H1 (cell line): ENCODE measurements around the gene APBA2. TPM values are rescaled to one million over a fixed set of nuclear protein-coding genes. Genes with fewer than 3 reads are reported as not detected.

Experiments used
- CTCF ChIA-PET: fragments of 300-600 bp; sonication (Branson Sonifier 250); formaldehyde crosslinking; loops from one replicate; lab custom pipeline; 2021; ENCODE audit not compliant: partially characterized antibody; lab: Charles Lee
- POLR2A ChIA-PET: fragments of 300-600 bp; sonication (Branson Sonifier 250); formaldehyde crosslinking; loops from one replicate; lab custom pipeline; 2021; ENCODE audit warnings: inconsistent platforms; ENCODE audit not compliant: partially characterized antibody; lab: Charles Lee
- DNase-seq, 2 experiments: peaks; one replicate each; pipeline versions ENCODE4 v3.0.0 to v3.0.0-alpha.2; 2010 to 2022; ENCODE audit warnings: low spot score in 2 of 2, low read depth in 1 of 2, mixed read lengths in 1 of 2
- FAIRE-seq: peaks from 2 replicates; lab custom pipeline; 2011; peaks lifted over from hg19 to GRCh38; lab: Jason Lieb, UNC
- H2AFZ ChIP-seq: 2 replicates; pipeline ENCODE4 v1.8.1; 2012; ENCODE audit warnings: low read length, inconsistent platforms
- H2AK5ac ChIP-seq: 2 replicates; pipeline ENCODE4 v1.6.1; 2013; ENCODE audit warnings: low read depth, low read length
- H2BK120ac ChIP-seq: replicated peaks from 2 replicates; pipeline ENCODE3; 2013; ENCODE audit warnings: low read depth, low read length, inconsistent platforms
- H2BK12ac ChIP-seq: 2 replicates; pipeline ENCODE4 v1.6.1; 2013; ENCODE audit warnings: low read depth, low read length
- H2BK15ac ChIP-seq: 2 replicates; pipeline ENCODE4 v1.6.1; 2013; ENCODE audit warnings: low read length
- H2BK20ac ChIP-seq: 2 replicates; pipeline ENCODE4 v1.6.1; 2013; ENCODE audit warnings: low read length
- H2BK5ac ChIP-seq: 2 replicates; pipeline ENCODE4 v1.6.1; 2013; ENCODE audit warnings: low read depth, low read length
- H3K14ac ChIP-seq: 2 replicates; pipeline ENCODE4 v1.6.1; 2013; ENCODE audit warnings: inconsistent platforms; ENCODE audit not compliant: insufficient read length
- H3K18ac ChIP-seq: 2 replicates; pipeline ENCODE4 v1.6.1; 2013; ENCODE audit warnings: low read length; ENCODE audit errors: extremely low read depth
- H3K23ac ChIP-seq: 2 replicates; pipeline ENCODE4 v1.6.1; 2013; ENCODE audit warnings: inconsistent platforms; ENCODE audit not compliant: insufficient read length
- H3K23me2 ChIP-seq: 2 replicates; pipeline ENCODE4 v1.6.1; 2013; ENCODE audit warnings: low read depth, low read length
- H3K27ac ChIP-seq: 2 replicates; pipeline ENCODE4 v1.6.1; 2011; ENCODE audit warnings: low read depth, low read length, inconsistent platforms
- H3K27me3 ChIP-seq, 4 experiments: replicated peaks in 1 of 4; 1 replicate in 1 of 4; 2 replicates in 3 of 4; pipeline versions ENCODE4 v1.6.1 to v1.8.1; 2011 to 2013; ENCODE audit warnings: low read length in 3 of 4, mild to moderate bottlenecking in 3 of 4, inconsistent platforms in 2 of 4, mixed read lengths in 2 of 4, moderate library complexity in 1 of 4; ENCODE audit not compliant: control insufficient read depth in 3 of 4, insufficient read depth in 3 of 4; ENCODE audit errors: extremely low read depth in 1 of 4
- H3K36me3 ChIP-seq, 4 experiments: 2 replicates each; pipeline versions ENCODE4 v1.6.1 to v1.8.1; 2011 to 2013; ENCODE audit warnings: mild to moderate bottlenecking in 4 of 4, low read length in 3 of 4, moderate library complexity in 2 of 4, control low read depth in 1 of 4, inconsistent platforms in 1 of 4; ENCODE audit not compliant: insufficient read depth in 4 of 4, control insufficient read depth in 2 of 4
- H3K4ac ChIP-seq: replicated peaks from 2 replicates; pipeline ENCODE3; 2013; ENCODE audit warnings: low read length, low read depth, mixed read lengths, inconsistent platforms; ENCODE audit not compliant: insufficient read length
- H3K4me1 ChIP-seq, 4 experiments: replicated peaks in 1 of 4; 1 replicate in 1 of 4; 2 replicates in 3 of 4; pipeline versions ENCODE4 v1.6.1 to v1.8.1; 2011 to 2013; ENCODE audit warnings: low read length in 3 of 4, inconsistent platforms in 2 of 4, mixed read lengths in 1 of 4; ENCODE audit not compliant: insufficient read depth in 4 of 4, control insufficient read depth in 3 of 4
- H3K4me2 ChIP-seq, 2 experiments: 2 replicates each; pipeline versions ENCODE4 v1.6.1 to v1.8.1; 2011 to 2013; ENCODE audit warnings: low read depth in 2 of 2, low read length in 2 of 2, control low read depth in 1 of 2, inconsistent platforms in 1 of 2, mild to moderate bottlenecking in 1 of 2; ENCODE audit not compliant: insufficient read depth in 1 of 2
- H3K4me3 ChIP-seq, 4 experiments: fragments of 200-600, 300-600 bp in 1 of 4; sonication (generic), shearing (Covaris generic), sonication (Bioruptor Twin) in 1 of 4; 2 replicates each; pipeline versions ENCODE4 v1.5.1 to v1.8.1; 2011 to 2016; ENCODE audit warnings: low read length in 4 of 4, low read depth in 3 of 4, control low read depth in 2 of 4, inconsistent platforms in 2 of 4, mild to moderate bottlenecking in 2 of 4, mixed read lengths in 1 of 4, moderate library complexity in 1 of 4; ENCODE audit not compliant: insufficient read depth in 2 of 4; ENCODE audit errors: extremely low read depth in 1 of 4
- H3K56ac ChIP-seq: replicated peaks from 2 replicates; pipeline ENCODE3; 2013; ENCODE audit warnings: low read depth, mild to moderate bottlenecking, mixed read lengths, low read length, inconsistent platforms; ENCODE audit not compliant: insufficient read length
- H3K79me1 ChIP-seq: 2 replicates; pipeline ENCODE4 v1.6.1; 2013; ENCODE audit warnings: low read depth, low read length, control low read depth
- H3K79me2 ChIP-seq, 2 experiments: 2 replicates each; pipeline versions ENCODE4 v1.6.1 to v1.8.1; 2012 to 2013; ENCODE audit warnings: low read length in 2 of 2, mild to moderate bottlenecking in 2 of 2, inconsistent platforms in 1 of 2; ENCODE audit not compliant: insufficient read depth in 2 of 2, control insufficient read depth in 1 of 2
- H3K9ac ChIP-seq, 4 experiments: replicated peaks in 1 of 4; 1 replicate in 1 of 4; 2 replicates in 3 of 4; pipeline versions ENCODE4 v1.6.1 to v1.8.1; 2011 to 2013; ENCODE audit warnings: low read depth in 3 of 4, low read length in 3 of 4, control low read depth in 2 of 4, mild to moderate bottlenecking in 2 of 4, moderate library complexity in 2 of 4, inconsistent platforms in 1 of 4; ENCODE audit errors: extremely low read depth in 1 of 4
- H3K9me3 ChIP-seq, 2 experiments: 2 replicates each; pipeline versions ENCODE4 v1.6.1 to v1.8.1; 2012 to 2013; ENCODE audit warnings: mild to moderate bottlenecking in 2 of 2, moderate library complexity in 2 of 2, control low read depth in 1 of 2, inconsistent platforms in 1 of 2, low read depth in 1 of 2, low read length in 1 of 2, mixed read lengths in 1 of 2; ENCODE audit not compliant: insufficient read depth in 2 of 2
- H4K20me1 ChIP-seq, 2 experiments: replicated peaks in 1 of 2; 2 replicates each; pipeline versions ENCODE3 to v1.8.1; 2011 to 2013; ENCODE audit warnings: inconsistent platforms in 2 of 2, low read length in 2 of 2, mild to moderate bottlenecking in 1 of 2; ENCODE audit not compliant: insufficient read depth in 2 of 2, control insufficient read depth in 1 of 2
- H4K5ac ChIP-seq: 2 replicates; pipeline ENCODE4 v1.6.1; 2013; ENCODE audit warnings: low read length, low read depth, mixed read lengths, inconsistent platforms; ENCODE audit not compliant: insufficient read length
- H4K8ac ChIP-seq: 2 replicates; pipeline ENCODE4 v1.8.0; 2013; ENCODE audit warnings: mild to moderate bottlenecking, moderate library complexity, low read length, inconsistent platforms; ENCODE audit not compliant: insufficient read depth; ENCODE audit errors: extremely low read depth
- H4K91ac ChIP-seq: replicated peaks from 2 replicates; pipeline ENCODE3; 2013; ENCODE audit warnings: low read length, mixed read lengths, inconsistent platforms; ENCODE audit not compliant: insufficient read length
- ASH2L ChIP-seq: fragments of 200-600, 300-600 bp; sonication (generic); IDR thresholded peaks from one replicate; pipeline ENCODE4 v1.7.1; 2017; ENCODE audit warnings: low read length
- WGBS, 2 experiments: shearing (Covaris generic) in 1 of 2; methylation state at CpG; one replicate each; pipeline versions ENCODE4 v1.1.6 to v1.1.7; 2013 to 2015; ENCODE audit warnings: low lambda C conversion rate in 2 of 2, mixed read lengths in 2 of 2, inconsistent platforms in 1 of 2, low coverage in 1 of 2, missing lambda C conversion rate in 1 of 2; ENCODE audit not compliant: insufficient replicate concordance in 2 of 2, insufficient coverage in 1 of 2, insufficient read length in 1 of 2; ENCODE audit errors: extremely low coverage in 1 of 2, missing lambda C conversion rate in 1 of 2; 5-methylcytosine and 5-hydroxymethylcytosine counted together
- polyA plus RNA-seq, 7 experiments: library from polyadenylated mRNA; depleted of rRNA in 3 of 7; stranded (reverse) in 5 of 7; unstranded in 2 of 7; fragments of >200 nt in 5 of 7; fragments of 200-250 nt in 2 of 7; gene quantifications; 1 replicate in 5 of 7; 2 replicates in 1 of 7; 4 replicates in 1 of 7; pipeline versions ENCODE4 v1.2.1 to v1.2.3, GENCODE V29; 2011 to 2013; ENCODE audit warnings: missing spikeins in 2 of 7, mixed read lengths in 2 of 7
- total RNA-seq: library from RNA; stranded (reverse); fragmentation: NEBNext Ultra II Directional; extraction: Animal tissue kit (Norgen Biotek cat#: 25700); gene quantifications from 2 replicates; pipeline ENCODE4 v1.2.1, GENCODE V29; 2021

The APBA2 gene
- total and polyA plus RNA-seq, 2 of the 8 experiments (the other 6 are each of a cell fraction or from before 2014, with no cell fraction given) = 15.5 to 19.0 TPM

GRCh38 chr15:29088666-29089065 lies 202.9 kb downstream of the APBA2 start:
- no peak overlapping the region for H3K4ac ChIP-seq
- H3K9me3 ChIP-seq = peaks cover 0 to 3% of the 10 kb centered on the region in 2 experiments; a peak in 1 of 4 replicates
- H3K23ac ChIP-seq = no peak overlapping the region
- no peak overlapping the region for H3K56ac ChIP-seq
- H3K27ac ChIP-seq = no peak overlapping the region
- H2BK15ac ChIP-seq = no peak overlapping the region
- no peak overlapping the region for H3K4me3 ChIP-seq
- WGBS, 2 experiments = 91% methylated on average over 5 of the region's 5 CpGs; no CpG with 5 or more reads in 1 of the 2 experiments
- H3K4me2 ChIP-seq = no peak overlapping the region
- no peak overlapping the region for H3K9ac ChIP-seq
- ChIA-PET CTCF (interaction anchor here (0.7 to 8.8 kb wide), 26 partner anchors 10 to 230 kb away, joined by 3 to 90 read pairs (median 10); no protein-coding TSS in a partner anchor), POLR2A (interaction anchor here (1.7 kb wide), 1 partner anchor 49 kb away, joined by 3 read pairs; no protein-coding TSS in a partner anchor)
- no peak overlapping the region for H2BK120ac ChIP-seq
- peaks cover 0 to 5% (median 2%) of the 10 kb centered on the region in 4 experiments; a peak in 2 of 7 replicates for H3K4me1 ChIP-seq
- no peaks in the 10 kb centered on the region for H4K20me1 ChIP-seq
- FAIRE-seq = no peak
- no peak overlapping the region for H2BK5ac ChIP-seq
- H3K18ac ChIP-seq = no peak overlapping the region
- no peak overlapping the region for H4K91ac ChIP-seq
- H3K27me3 ChIP-seq = no peaks in the 10 kb centered on the region
- H3K79me1 ChIP-seq = no peaks in the 10 kb centered on the region
- no peaks in the 10 kb centered on the region for H3K36me3 ChIP-seq
- no peaks in the 10 kb centered on the region for H3K79me2 ChIP-seq
- H2AFZ ChIP-seq = no peak overlapping the region
- H3K23me2 ChIP-seq = no peaks in the 10 kb centered on the region
- no peak overlapping the region for H4K8ac ChIP-seq
- no peak overlapping the region for H4K5ac ChIP-seq
- no peak overlapping the region for H2BK20ac ChIP-seq
- no peak overlapping the region for H2AK5ac ChIP-seq
- DNase-seq = no peak
- no peak overlapping the region for H2BK12ac ChIP-seq
- H3K14ac ChIP-seq = no peak overlapping the region
- TF ChIP-seq ASH2L = no peak
